HCT116 (cell line): Measurements from ENCODE around the gene DYNLT2B. TPM values are rescaled to one million over a fixed set of nuclear protein-coding genes. Genes with fewer than 3 reads are reported as not detected.

ENCODE experiments used
- ATAC-seq: fragments of 200-7000 bp; cut with Tn5 transposase; 2 replicates; pipeline ENCODE4 v1.9.1; 2020; ENCODE audit warnings: mild to moderate bottlenecking, moderate library complexity
- BruUV-seq: library from RNA; stranded (reverse); fragments of 400-500 nt; replicated peaks from 2 replicates; lab custom pipeline; 2021; lab: Mats Ljungman, UMichigan
- CTCF ChIA-PET: fragments of 300-600 bp; sonication (Branson Sonifier 250); formaldehyde crosslinking; loops from one replicate; lab custom pipeline; 2021; ENCODE audit warnings: antibody characterized with exemption; lab: Charles Lee
- POLR2A ChIA-PET: fragments of 300-600, 350-600 bp; sonication (Branson Sonifier 250); formaldehyde crosslinking; loops from one replicate; lab custom pipeline; 2021; ENCODE audit warnings: antibody characterized with exemption; lab: Charles Lee
- RAD21 ChIA-PET, 2 experiments: fragments of 300-600 bp; sonication (Branson Sonifier 250); formaldehyde crosslinking; loops; one replicate each; lab custom pipeline; 2023; ENCODE audit warnings: low total read pairs in 2 of 2; ENCODE audit not compliant: uncharacterized antibody in 2 of 2, unreplicated experiment in 2 of 2, low non-redundant PET in 1 of 2; lab: Charles Lee
- DNase-seq: peaks from one replicate; pipeline ENCODE4 v3.0.0-alpha.2; 2010; ENCODE audit warnings: low read depth, low spot score
- H2AFZ ChIP-seq: fragments of 200-600 bp; shearing (Covaris generic), sonication (generic); 2 replicates; pipeline ENCODE4 v1.6.1; 2017; ENCODE audit warnings: low read depth, mixed run types, mixed read lengths, antibody characterized with exemption, low read length; ENCODE audit not compliant: poor library complexity, severe bottlenecking
- H3K27ac ChIP-seq: 2 replicates; pipeline ENCODE4 v1.5.1; 2012; ENCODE audit warnings: low read depth, low read length
- H3K27me3 ChIP-seq: fragments of 200-600 bp; sonication (generic); 2 replicates; pipeline ENCODE4 v1.6.1; 2016; ENCODE audit warnings: mixed run types, low read length, mixed read lengths; ENCODE audit not compliant: insufficient read depth
- H3K36me3 ChIP-seq, 2 experiments: fragments of 200-500 bp in 1 of 2; fragments of 200-600 bp in 1 of 2; sonication (Bioruptor generic) in 1 of 2; sonication (generic) in 1 of 2; 2 replicates each; pipeline versions ENCODE4 v1.5.1 to v1.6.1; 2014 to 2016; ENCODE audit warnings: low read length in 2 of 2, inconsistent platforms in 1 of 2, mixed read lengths in 1 of 2, mixed run types in 1 of 2; ENCODE audit not compliant: insufficient read depth in 2 of 2, control insufficient read depth in 1 of 2
- H3K4me1 ChIP-seq, 2 experiments: fragments of 200-600 bp in 1 of 2; sonication (generic) in 1 of 2; 2 replicates each; pipeline versions ENCODE4 v1.5.1 to v1.6.1; 2012 to 2017; ENCODE audit warnings: low read length in 2 of 2, inconsistent platforms in 1 of 2, mild to moderate bottlenecking in 1 of 2, mixed read lengths in 1 of 2, mixed run types in 1 of 2, moderate library complexity in 1 of 2; ENCODE audit not compliant: insufficient read depth in 2 of 2, control insufficient read depth in 1 of 2
- H3K4me2 ChIP-seq: fragments of 200-600 bp; sonication (generic); 2 replicates; pipeline ENCODE4 v1.6.1; 2017; ENCODE audit warnings: mixed run types, low read length, mixed read lengths
- H3K4me3 ChIP-seq, 2 experiments: fragments of 200-600 bp in 1 of 2; sonication (generic) in 1 of 2; replicated peaks in 1 of 2; 2 replicates each; pipeline ENCODE4 v1.5.1; 2011 to 2016; ENCODE audit warnings: low read length in 2 of 2, control low read depth in 1 of 2, low read depth in 1 of 2, mild to moderate bottlenecking in 1 of 2, mixed read lengths in 1 of 2, mixed run types in 1 of 2
- H3K79me2 ChIP-seq: fragments of 200-600 bp; sonication (generic); 2 replicates; pipeline ENCODE4 v1.6.1; 2017; ENCODE audit warnings: mild to moderate bottlenecking, mixed run types, low read length, moderate library complexity, mixed read lengths; ENCODE audit not compliant: insufficient read depth
- H3K9ac ChIP-seq: fragments of 200-600 bp; sonication (generic); 2 replicates; pipeline ENCODE4 v1.6.1; 2016; ENCODE audit warnings: low read length, mixed read lengths
- H3K9me2 ChIP-seq: fragments of 200-600 bp; sonication (generic), shearing (Covaris generic); 2 replicates; pipeline ENCODE4 v1.6.1; 2017; ENCODE audit warnings: mixed run types, mild to moderate bottlenecking, moderate library complexity; ENCODE audit not compliant: insufficient read depth
- H3K9me3 ChIP-seq, 2 experiments: fragments of 200-500 bp in 1 of 2; fragments of 200-600 bp in 1 of 2; sonication (Bioruptor generic) in 1 of 2; sonication (generic) in 1 of 2; 2 replicates each; pipeline ENCODE4 v1.6.1; 2014 to 2017; ENCODE audit warnings: low read length in 2 of 2, mixed read lengths in 2 of 2, inconsistent platforms in 1 of 2, low read depth in 1 of 2, mild to moderate bottlenecking in 1 of 2, mixed run types in 1 of 2, moderate library complexity in 1 of 2; ENCODE audit not compliant: control insufficient read depth in 1 of 2, insufficient read depth in 1 of 2
- H4K20me1 ChIP-seq: fragments of 200-600 bp; sonication (generic), shearing (Covaris generic); 2 replicates; pipeline ENCODE4 v1.6.1; 2017; ENCODE audit warnings: mixed run types, mild to moderate bottlenecking, moderate library complexity; ENCODE audit not compliant: insufficient read depth
- CEBPB ChIP-seq: IDR thresholded peaks from 2 replicates; pipeline ENCODE4 v1.6.1; 2012; ENCODE audit warnings: low read depth
- EGR1 ChIP-seq: IDR thresholded peaks from 2 replicates; pipeline ENCODE4 v1.6.1; 2012; ENCODE audit warnings: low read depth
- ELF1 ChIP-seq: IDR thresholded peaks from 2 replicates; pipeline ENCODE4 v1.6.1; 2012; ENCODE audit warnings: low read depth, borderline replicate concordance
- EZH2phosphoT487 ChIP-seq: fragments of 200-600 bp; IDR thresholded peaks from 2 replicates; pipeline ENCODE4 v1.6.1; 2018; ENCODE audit warnings: antibody characterized with exemption, borderline replicate concordance
- JUND ChIP-seq: IDR thresholded peaks from 2 replicates; pipeline ENCODE4 v1.6.1; 2012
- POLR2A ChIP-seq: IDR thresholded peaks from 2 replicates; pipeline ENCODE4 v1.7.0; 2011; ENCODE audit warnings: borderline replicate concordance; ENCODE audit not compliant: insufficient read depth, insufficient read length; ENCODE audit errors: extremely low read depth
- POLR2AphosphoS5 ChIP-seq: IDR thresholded peaks from 2 replicates; pipeline ENCODE4 v1.6.1; 2011; ENCODE audit warnings: mild to moderate bottlenecking, low read depth, low read length, moderate library complexity
- RAD21 ChIP-seq: IDR thresholded peaks from 2 replicates; pipeline ENCODE4 v1.6.1; 2012; ENCODE audit warnings: low read depth, mild to moderate bottlenecking
- REST ChIP-seq: IDR thresholded peaks from 2 replicates; pipeline ENCODE4 v1.6.1; 2012; ENCODE audit warnings: low read depth
- SP1 ChIP-seq: IDR thresholded peaks from 2 replicates; pipeline ENCODE4 v1.6.1; 2012; ENCODE audit warnings: low read depth
- SRF ChIP-seq: IDR thresholded peaks from 2 replicates; pipeline ENCODE4 v1.6.1; 2012; ENCODE audit warnings: low read depth
- ZBTB33 ChIP-seq: IDR thresholded peaks from 2 replicates; pipeline ENCODE4 v1.6.1; 2011; ENCODE audit warnings: mild to moderate bottlenecking, low read length, moderate library complexity; ENCODE audit not compliant: insufficient replicate concordance; ENCODE audit errors: extremely low read depth
- ZNF274 ChIP-seq: fragments of 200-500 bp; sonication (Bioruptor generic); IDR thresholded peaks from 2 replicates; pipeline ENCODE4 v1.6.1; 2014; ENCODE audit warnings: mild to moderate bottlenecking, low read depth, low read length, inconsistent platforms
- intact Hi-C: fragments of 100-400 bp; cut with micrococcal nuclease; formaldehyde crosslinking; loops from 2 replicates; pipeline ENCODE4 v1.10.0; 2022
- total RNA-seq: library from RNA; stranded (reverse); gene quantifications from one replicate; pipeline ENCODE4 v1.2.1, GENCODE V29; 2021; ENCODE audit not compliant: unreplicated experiment
- TF ChIP-seq, protein P1 (sequence below): IDR thresholded peaks from 2 replicates; pipeline ENCODE4 v1.6.1; 2012
- TF ChIP-seq, protein P2 (sequence below): IDR thresholded peaks from 2 replicates; pipeline ENCODE4 v1.6.1; 2012

Gene DYNLT2B
- total RNA-seq, 1 experiment from 2014 or later, result 9.7 TPM

DNA sequence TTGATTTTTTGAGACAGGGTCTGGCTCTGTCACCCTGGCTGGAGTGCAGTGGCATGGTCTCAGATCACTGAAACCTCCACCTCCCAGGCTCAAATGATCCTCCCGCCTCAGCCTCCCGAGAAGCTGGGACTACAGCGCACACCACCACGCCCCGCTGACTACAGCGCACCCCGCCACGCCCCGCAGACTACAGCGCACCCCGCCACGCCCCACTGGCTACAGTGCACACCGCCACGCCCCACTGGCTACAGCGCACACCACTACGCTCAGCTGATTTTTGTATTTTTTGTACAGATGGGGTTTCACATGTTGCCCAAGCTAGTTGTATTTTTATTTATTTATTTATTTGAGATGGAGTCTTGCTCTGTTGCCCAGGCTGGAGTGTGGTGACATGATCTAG, 66.1 kb downstream of the DYNLT2B start:
- no peak overlapping the region for H3K4me3 ChIP-seq
- ChIA-PET RAD21 (interaction anchor here in 1 of 2 experiments (1.1 kb wide), 1 partner anchor 267 kb away, joined by 3 read pairs; no protein-coding TSS in a partner anchor), POLR2A (no interaction called here), CTCF (interaction anchor here (2.1 to 2.5 kb wide), 4 partner anchors 235 to 271 kb away, joined by 6 to 16 read pairs (median 12); no protein-coding TSS in a partner anchor)
- H3K9ac ChIP-seq, result no peak overlapping the region
- intact Hi-C loops, result no loop called here
- no peaks in the 10 kb centered on the region for H3K9me2 ChIP-seq
- DNase-seq (no peak), ATAC-seq (no peak)
- H3K27me3 ChIP-seq, result no peaks in the 10 kb centered on the region
- no peak overlapping the region for H3K27ac ChIP-seq
- BruUV-seq, result no TSS peak
- H3K4me2 ChIP-seq, result no peak overlapping the region
- H4K20me1 ChIP-seq, result no peaks in the 10 kb centered on the region
- H3K36me3 ChIP-seq, result peaks cover 0 to 3% of the 10 kb centered on the region in 2 experiments; a peak in 1 of 4 replicates
- no peak overlapping the region for H2AFZ ChIP-seq
- no peaks in the 10 kb centered on the region for H3K4me1 ChIP-seq
- peaks cover 5% of the 10 kb centered on the region; the same call in 1 of the 2 replicates for H3K79me2 ChIP-seq
- no peaks in the 10 kb centered on the region for H3K9me3 ChIP-seq
- TF ChIP-seq, protein P1, sequence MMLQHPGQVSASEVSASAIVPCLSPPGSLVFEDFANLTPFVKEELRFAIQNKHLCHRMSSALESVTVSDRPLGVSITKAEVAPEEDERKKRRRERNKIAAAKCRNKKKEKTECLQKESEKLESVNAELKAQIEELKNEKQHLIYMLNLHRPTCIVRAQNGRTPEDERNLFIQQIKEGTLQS, result no peak
- no peak for TF ChIP-seq SP1
- no peak for TF ChIP-seq EZH2phosphoT487
- no peak for TF ChIP-seq JUND
- TF ChIP-seq CEBPB, result no peak
- TF ChIP-seq RAD21, result no peak
- no peak for TF ChIP-seq POLR2AphosphoS5
- no peak for TF ChIP-seq POLR2A
- no peak for TF ChIP-seq ELF1
- no peak for TF ChIP-seq EGR1
- TF ChIP-seq ZNF274, result no peak

DNA sequence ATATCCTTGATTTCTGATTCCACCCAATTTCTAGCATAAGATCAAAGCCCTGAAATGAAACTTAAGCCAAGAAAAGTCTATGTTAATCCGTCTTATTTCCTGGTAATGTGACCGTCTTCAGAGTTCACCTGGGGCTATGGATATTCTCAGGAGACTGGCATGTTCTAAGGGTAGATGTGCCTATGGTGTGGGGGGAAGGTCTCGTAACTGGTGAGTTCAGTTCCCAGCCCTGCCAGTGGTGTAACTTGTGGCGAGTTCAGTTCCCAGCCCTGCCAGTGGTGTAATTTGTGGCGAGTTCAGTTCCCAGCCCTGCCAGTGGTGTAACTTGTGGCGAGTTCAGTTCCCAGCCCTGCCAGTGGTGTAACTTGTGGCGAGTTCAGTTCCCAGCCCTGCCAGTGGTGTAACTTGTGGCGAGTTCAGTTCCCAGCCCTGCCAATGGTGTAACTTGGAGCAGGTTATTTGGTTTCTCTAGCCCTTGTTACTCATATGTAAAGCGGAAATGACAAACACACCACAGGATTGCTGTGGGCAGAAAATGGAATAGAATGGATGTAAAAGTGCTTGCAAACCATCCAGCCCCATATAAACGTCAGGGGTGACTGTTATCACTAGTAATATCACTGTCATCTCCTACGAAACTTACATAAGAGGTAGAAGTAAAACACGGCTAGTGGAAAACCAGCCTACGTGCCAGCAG, 71.3 kb downstream of the DYNLT2B start:
- ChIA-PET RAD21 (no interaction called here), CTCF (no interaction called here), POLR2A (no interaction called here)
- BruUV-seq, result no TSS peak
- Histone ChIP-seq H3K4me2 (no peak overlapping the region), H2AFZ (no peak overlapping the region), H3K9me3 (no peaks in the 10 kb centered on the region), H3K4me1 (no peaks in the 10 kb centered on the region), H3K36me3 (peaks cover 10 to 11% of the 10 kb centered on the region in 2 experiments; a peak in 3 of 4 replicates), H3K27ac (no peak overlapping the region), H3K9ac (no peak overlapping the region), H3K79me2 (peaks cover 5% of the 10 kb centered on the region; the same call in 1 of the 2 replicates), H3K4me3 (no peak overlapping the region), H3K9me2 (no peaks in the 10 kb centered on the region), H3K27me3 (no peaks in the 10 kb centered on the region), H4K20me1 (no peaks in the 10 kb centered on the region)
- intact Hi-C loops, result no loop called here
- DNase-seq, result no peak
- ATAC-seq, result no peak
- TF ChIP-seq REST, result no peak
- no peak for TF ChIP-seq SRF
- TF ChIP-seq, protein P2, sequence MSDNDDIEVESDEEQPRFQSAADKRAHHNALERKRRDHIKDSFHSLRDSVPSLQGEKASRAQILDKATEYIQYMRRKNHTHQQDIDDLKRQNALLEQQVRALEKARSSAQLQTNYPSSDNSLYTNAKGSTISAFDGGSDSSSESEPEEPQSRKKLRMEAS, result no peak
- TF ChIP-seq ZBTB33, result no peak
- TF ChIP-seq EZH2phosphoT487, result no peak
- no peak for TF ChIP-seq EGR1
